CD4-positive, alpha-beta T cell treated with Interleukin-6 for 4 hours (primary cell): ENCODE data around the gene HDAC10.

Source experiments
- DNase-seq: peaks from one replicate; pipeline ENCODE4 v3.0.0-alpha.2; 2020; ENCODE audit warnings: mixed read lengths

The HDAC10 gene, protein sequence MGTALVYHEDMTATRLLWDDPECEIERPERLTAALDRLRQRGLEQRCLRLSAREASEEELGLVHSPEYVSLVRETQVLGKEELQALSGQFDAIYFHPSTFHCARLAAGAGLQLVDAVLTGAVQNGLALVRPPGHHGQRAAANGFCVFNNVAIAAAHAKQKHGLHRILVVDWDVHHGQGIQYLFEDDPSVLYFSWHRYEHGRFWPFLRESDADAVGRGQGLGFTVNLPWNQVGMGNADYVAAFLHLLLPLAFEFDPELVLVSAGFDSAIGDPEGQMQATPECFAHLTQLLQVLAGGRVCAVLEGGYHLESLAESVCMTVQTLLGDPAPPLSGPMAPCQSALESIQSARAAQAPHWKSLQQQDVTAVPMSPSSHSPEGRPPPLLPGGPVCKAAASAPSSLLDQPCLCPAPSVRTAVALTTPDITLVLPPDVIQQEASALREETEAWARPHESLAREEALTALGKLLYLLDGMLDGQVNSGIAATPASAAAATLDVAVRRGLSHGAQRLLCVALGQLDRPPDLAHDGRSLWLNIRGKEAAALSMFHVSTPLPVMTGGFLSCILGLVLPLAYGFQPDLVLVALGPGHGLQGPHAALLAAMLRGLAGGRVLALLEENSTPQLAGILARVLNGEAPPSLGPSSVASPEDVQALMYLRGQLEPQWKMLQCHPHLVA

DNA sequence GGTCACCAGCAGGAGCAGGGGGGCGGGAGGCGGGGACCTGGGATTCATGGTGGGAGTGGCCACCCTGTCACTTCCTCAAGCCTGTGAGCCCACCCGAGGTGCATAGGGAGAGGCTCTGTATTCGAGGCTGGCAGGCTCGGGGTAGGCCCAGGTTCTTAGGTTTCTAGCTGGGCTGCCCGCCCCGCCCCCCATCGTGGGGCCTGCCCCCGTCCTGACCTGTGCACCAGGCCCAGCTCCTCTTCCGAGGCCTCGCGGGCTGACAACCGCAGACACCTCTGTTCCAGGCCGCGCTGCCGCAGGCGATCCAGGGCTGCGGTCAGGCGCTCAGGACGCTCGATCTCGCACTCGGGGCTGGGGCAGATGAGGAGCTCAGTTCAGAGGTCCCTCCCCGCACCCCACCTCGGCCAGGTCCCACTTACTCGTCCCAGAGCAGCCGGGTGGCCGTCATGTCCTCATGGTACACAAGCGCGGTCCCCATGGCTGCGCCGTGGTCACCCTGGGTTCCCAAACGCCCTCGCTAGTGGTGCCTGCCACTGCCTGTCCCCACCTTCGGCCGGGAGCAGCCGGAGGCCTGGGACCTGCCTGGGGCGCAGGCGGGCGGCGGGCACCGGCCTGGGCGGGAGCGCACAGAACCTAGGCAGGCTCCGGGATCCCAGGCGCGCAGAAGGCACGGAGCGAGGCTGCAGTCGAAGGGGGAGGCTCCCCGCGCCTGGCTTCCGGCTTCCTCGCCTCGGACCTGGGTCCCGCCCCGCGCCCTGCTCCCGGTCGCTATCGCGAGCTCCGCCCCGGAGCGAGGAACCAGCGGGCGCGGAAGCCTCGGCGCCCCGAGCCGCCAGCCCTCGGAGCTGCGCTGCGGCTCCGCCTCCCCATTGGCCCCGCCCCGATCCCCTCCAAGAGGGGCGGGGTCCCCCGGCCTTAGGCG, at the start of gene HDAC10:
TSS of gene HDAC10 (minus strand) at position 711 of the 922 bp plus-strand sequence. CDS start at position 478, 233 bp downstream.
- DNase-seq, result peak; percentile 90

DNA sequence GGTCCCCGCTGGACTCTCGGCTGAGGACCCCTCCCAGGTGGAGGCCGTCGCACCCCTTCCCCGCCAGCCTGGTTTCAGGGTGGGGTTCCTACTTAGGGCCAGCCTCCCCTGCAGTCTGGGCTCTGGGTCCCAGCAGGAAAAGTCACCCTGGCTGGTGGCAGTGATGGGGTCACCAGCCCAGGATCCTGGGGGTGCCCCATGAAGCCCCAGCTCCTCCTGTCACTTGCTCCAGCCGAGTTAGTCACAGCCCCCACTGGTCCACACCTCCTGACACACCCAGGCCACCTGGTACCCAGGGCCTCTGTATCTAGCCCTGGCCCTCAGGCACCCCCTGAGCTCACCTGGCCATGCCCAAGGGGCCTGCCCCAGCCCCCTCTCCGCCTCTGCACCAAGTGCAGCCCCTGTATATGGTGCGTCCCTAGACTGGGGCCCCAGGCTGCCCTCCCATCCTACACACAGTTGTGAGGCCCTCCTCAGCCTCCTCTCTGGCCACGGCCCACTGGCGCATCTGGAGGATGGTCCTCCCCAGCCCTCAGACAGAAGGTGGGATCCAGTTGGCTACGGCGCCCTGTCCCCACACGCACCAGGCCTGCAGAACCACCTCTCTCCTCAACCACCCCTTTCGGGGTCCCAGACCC, 49.7 kb upstream of the HDAC10 start:
- DNase-seq, result no peak

DNA sequence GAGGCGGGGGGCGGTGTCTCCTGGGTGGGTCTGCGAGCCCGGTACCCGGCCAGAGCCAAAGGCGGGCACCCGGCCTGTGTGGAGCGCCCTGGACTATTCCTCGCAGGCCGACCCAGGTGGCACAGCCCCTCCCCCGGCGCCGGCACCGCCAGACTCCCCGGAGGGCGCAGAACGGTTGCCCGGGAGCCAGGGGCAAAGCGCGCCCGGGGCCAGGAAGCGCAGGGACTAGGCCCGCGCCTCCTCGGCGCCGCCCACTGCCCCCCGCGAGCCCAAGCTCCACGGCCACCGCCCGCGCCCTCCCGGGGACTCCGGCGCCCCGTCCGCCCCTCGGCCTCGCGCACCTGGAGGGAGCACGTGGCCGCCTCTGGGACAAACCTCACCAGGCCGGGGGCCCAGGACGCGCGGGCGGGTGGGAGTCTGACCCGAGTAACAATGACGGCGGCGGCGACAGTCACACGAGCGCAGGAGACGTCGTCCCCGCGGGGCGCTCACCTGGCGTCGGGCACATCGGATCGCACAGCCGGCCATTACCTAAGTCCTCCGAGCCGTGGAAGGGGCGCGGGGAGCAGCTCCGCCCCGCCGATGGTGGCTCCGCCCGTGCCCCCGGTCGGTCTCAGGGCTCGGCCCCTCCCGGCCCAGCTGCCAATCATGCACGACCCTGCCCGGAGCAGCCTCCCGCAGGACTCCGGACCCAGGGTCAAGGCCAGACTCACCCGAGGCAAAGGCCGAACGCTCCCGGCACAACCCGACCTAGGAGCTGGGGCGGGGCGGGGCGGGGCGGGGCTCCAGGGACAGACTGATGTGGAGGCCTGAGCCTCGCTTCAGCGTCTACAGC, 48.9 kb upstream of the HDAC10 start:
- no peak for DNase-seq

DNA sequence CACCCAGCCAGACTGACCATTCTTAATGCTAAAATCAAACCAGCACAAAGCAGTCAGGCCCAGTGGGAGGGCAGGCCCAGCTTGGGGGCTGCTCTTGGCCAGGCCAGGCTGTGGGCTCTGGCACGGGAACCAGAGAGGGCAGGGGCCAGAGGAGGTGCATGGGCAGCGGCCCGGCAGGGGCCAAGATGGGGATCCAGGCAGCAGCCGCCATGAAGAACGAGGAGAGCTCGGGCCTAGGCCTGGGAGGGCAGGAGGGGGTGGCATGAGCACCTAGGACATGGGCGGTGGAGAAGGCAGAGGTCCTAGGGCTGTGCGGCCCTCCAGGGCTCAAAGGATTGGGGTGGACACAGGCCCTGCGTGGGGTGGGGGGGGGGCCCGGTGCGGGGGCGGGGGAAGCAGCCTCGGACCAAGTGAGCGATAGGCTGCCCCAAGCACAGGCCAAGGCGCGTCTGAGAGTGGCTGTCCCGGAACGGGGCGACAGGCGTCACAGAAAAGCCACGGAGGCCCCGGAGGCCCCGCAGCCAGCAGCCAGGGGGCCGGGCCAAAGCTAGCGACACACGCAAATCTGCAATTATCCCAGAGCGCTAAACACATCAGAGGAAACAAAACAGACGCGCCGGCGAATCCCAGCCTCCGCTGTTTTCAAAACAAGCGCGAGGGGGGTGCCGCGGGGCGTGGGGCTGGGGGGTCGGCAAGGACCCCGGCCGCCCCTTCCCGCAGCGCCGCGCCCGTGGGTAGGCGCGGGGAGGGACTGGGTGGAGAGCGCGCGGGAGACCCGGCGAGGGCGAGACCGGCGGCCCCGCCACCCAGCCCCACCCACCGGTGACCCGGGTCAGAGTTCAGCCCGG, 48.1 kb upstream of the HDAC10 start:
- DNase-seq, result no peak

DNA sequence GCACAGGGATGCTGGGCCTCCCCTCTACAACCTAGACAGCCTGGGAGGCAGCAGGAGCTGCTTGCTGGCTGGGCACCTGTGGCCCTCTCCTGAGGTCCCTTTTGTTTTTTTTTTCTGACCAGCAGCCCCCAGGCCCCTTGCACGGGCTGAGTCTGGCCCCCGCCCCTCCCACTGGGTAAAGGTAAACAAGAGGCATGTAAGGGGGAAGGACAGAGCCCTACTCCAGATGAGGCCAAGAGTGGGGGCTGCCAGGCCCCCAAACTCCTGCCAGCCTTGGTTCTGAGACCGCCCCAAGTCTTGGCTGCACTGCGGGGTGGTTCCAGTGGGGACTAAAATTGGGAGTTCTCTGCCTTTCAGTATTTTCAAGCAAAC, 47.2 kb upstream of the HDAC10 start:
- DNase-seq, result no peak

DNA sequence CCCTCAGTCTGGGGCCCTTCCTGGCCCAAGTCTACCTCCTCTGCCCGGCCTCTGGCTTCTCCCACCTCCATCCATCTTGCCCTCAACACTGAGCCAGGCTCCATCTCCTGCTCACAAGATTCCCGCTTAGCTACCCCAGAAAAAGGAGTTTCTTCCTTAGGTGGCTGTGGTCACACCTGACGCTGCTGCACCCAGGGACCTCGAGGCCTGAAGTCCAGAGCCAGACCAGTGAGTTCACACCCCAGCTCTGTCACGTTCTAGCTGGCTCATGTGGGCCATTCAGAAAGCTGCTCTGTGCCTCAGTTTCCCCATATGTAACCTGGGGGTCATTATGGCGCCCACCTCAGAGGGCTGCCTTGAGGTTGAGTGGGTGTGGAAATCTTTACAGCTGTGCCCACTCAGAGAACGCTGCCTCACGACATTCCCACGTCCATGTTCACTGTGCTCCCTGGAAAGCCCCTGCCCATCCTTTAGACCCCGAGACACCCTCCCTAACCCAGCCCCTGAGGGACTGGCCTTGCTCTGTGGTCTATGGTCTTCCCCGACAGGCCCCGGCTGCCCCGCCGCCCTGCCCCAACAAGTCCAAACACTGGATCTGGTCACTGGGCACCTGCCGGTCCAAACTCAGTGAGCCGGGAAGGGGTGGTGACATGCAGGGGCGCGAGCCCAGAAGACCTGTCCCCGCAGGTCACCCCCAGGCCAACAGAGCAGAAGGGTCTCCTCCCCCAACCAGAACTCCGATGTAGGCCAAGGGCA, 46.6 kb upstream of the HDAC10 start:
- no peak for DNase-seq

DNA sequence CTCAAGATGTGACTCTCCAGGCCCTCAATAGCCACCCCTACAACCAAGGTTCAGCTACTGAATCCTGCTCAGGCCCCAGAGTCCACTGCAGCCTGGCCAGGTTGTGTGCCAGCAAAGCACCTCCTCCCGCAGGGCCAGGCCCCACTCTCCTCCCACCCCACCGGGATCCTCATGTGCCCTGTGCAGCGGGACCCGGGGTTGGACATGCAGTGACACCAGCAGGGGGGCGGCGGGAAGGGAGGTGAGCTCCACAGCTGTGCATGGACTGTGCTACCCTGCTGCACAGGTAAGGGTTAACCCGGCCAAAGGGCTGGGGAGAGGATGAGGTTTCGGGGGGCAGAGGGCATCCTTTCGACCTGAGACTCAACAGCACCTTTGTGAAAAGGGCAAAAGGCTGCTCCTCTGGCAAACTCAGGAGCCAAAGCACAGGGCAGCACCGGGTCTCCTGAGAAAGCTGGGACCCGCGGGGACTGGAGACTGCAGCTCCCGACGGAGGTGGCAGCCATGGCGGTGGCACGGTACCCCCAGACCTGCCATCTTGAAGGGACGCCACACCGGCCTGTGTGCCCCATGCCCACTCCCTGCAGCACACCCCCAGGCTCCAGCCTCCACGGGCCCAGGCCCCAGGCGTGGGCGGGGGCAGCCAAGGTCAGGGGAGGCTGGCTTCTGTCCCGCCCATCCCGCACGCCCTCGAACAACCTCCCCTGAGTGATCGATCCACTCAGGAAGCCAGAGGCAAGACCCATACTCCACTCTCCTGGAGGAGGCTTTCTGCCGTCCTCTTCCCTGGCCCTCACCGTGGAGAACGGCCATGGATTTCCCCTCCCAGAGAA, 45.8 kb upstream of the HDAC10 start:
- DNase-seq, result no peak

DNA sequence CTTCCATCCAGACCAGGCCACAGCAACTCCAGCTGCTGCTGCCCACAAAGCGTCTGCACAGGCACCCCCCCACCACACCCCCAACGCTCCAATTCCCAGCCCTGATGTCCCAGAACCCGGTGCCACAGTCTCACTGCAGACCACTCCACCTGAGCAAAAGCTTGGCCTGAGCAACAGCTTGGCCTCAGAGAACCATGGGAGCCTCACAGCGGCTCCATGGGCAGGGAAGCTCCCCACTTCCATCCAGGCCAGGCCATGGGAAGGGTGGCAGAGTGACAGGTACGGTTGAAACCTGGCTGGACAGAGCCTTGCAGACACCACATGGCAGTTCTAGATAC, 43.2 kb upstream of the HDAC10 start:
- no peak for DNase-seq

DNA sequence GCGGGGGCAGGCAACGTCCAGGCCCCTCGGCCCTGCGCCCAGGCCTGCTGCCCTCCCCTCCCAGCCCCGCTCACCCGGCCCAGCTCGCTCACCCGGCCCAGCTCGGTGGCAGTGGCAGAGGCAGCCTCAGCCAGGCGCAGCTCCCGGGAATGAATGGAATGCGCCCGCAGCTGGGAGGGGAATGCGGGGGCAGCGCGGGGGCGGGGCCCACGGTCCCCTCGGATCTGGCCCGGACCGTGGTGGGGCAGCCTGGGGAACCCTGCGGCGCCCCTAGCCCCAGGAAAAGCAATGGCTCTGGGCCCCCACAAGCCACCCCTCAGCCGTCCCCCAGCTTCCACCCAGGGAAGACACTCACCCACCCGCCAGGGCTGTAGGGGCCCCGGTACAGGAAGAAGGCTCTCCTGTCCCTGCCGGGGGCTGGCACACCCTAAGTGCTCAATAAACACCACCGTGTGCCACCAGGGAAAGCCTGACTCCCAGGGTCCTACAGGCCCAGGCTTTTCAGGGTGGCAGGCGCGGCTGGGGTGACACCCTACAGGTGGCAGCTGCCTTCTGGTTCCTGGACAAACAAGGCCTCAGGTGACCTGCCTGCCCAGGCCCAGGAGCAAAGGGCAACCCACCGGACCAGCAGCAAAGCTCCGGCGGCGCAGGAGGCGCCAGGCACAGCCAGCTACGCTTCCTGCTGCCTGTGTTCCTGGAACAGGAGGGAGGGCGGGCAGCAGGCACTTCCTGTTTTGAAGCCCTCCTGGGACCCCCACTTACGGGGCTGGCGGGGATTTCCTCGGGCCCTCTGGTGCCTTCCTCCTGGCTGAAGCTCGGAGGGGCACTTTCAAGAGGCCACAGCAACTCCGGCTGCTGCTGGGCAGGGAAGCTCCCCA, 42.6 kb upstream of the HDAC10 start:
- no peak for DNase-seq

DNA sequence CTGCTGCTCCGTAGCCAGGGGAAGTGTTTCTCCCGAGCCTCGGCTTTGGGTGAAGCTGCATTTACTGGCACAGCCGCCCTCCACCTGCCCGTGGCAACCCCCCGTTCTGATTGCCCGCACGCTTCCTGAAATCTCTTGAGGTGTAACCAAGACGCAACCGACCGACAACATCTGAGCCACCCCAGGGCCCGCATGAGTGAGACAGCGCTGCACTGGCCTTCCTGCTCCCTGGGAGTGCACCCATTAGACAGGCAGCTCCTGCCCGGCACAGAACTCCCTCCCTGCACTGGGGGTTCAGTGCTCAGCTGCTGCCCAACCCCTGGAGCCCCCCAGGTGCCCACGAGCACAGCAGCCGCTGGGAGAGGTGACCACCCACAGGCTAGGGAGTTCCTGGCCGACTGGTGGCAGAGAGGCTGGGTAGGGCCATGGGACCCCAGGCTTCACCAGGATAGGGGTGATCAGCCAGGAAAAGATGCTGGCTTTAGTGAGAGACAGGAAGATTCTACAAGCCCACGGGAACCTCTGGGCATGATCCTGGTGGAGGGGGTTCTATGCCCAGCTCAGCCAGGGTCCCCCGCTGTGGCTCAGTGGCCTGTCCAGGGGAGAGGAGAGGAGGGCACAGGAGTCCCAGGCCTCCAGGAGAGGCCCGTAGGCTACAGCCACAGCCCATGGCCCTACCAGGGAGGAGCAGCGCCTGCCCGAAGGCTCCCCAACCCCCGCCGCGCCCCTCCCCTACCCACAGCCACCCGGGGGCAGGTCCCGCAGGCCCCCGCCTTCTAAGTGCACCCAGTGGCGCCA, 41.8 kb upstream of the HDAC10 start:
- no peak for DNase-seq

DNA sequence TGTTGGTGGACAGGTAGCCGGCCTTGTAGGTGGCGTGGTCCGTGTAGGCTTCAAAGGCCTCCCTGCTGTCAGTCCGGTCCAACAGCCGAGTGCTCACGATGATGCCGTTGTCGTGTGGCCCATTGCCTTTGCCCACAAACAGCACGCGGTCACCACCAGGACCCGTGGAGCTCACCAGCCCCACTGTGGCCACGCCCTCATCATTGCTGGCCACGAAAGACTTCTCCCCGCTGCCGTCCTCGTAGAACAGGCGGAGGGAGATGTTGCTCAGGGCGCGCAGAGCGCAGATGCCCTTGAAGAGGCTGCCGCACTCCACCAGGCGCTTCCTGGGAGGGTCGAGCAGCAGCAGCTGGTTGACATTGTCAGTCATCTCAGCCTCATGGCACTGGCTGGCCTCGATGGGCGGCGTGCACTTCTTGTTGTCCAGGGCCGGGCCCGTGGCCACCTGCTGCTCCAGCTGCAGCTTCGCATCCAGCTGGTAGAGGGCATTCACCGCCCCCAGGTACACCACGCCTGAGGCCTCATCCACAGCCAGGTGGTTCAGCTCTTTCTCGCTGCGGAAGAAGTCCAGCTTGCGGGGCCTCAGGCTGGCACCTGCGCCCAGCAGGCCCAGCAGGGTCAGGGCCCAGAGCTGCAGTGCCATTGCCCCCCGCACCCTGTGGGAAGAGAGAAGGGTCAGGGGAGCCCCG, 39.0 kb upstream of the HDAC10 start:
- no peak for DNase-seq

DNA sequence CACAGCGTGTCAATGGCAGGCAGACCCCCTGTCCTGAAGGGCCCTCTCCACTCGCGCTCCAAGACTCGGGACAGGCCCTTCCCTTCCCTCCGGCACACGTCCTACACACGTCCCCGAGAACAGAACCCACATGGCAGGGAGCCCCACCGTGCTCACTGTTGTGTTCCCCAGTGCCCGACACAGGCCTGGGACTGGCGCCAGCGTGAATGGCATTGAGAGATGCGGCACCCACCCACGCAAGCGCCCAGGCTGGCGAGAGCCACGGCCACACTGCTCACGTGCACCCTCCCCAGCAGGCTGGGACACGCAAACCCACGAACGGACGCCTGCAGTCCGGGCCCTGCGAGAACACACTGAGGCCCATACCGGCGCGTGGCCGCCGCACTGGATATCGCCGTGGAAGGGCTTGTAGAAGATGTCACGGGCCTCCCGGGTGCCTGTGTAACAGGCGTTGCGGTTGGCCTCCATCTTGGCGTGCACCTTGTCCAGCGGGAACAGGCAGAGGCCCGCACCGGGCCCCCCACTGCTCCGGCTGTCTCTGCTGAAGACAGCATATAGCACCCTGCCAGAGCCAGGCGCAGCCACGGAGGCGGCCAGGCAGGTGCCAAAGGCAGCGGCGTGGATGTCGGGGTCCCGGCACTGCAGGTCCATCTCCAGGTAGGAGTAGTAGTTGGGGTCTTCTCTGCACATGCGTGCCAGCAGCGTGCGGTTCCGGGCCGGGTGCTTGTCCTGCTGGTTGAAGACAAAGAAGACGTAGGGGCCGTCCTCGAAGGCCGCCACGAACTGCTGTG, 38.3 kb upstream of the HDAC10 start:
- no peak for DNase-seq

DNA sequence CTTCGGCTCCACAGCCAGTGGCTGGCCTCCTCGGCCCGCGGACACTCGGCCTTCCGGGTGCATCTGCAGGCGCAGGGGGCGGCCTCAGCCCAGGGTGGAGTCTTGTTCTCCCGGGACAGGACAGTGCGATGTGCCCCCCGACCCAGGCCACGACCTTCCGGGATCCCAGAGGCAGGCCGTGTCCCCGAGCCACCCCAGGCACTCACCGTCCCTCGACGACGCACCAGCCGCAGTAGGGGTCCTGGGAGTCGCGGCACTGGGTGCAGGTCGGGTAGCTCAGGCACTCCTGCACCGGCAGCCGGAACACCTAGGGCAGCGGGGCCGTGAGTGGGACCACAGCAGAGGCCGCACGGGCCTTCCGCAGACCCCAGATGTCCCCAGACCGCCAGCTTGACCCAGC, 36.7 kb upstream of the HDAC10 start:
- DNase-seq, result no peak

DNA sequence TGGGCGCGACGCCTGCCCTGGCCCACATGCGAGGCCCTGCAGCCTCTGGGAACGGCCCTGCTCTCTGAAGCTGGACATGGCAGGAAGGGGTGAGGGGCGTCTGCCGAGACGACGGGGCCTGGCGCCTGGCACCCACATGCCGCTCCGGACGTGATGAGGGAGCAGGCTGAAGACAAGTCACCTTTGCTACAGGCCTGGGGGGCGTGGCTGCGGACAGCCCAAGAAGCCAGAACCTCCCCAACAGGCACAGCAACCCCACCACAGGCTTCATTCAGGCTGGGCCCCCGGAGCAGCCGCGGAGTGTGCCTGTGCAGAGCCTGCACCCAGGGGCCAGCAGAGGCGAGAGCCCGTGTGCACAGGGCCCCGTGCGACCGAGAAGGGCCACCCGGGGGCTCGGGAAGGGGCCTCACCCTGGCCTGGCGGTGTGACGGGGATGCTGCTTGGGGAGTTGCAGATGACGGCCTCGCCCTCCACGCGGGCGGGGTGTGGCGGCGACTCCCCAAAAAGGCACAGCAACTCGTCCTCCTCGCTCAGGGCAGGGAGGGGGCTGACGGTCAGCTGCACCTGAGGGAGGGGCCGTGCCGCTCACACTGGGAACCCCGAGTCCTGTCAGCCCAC, 35.7 kb upstream of the HDAC10 start:
- DNase-seq, result no peak

DNA sequence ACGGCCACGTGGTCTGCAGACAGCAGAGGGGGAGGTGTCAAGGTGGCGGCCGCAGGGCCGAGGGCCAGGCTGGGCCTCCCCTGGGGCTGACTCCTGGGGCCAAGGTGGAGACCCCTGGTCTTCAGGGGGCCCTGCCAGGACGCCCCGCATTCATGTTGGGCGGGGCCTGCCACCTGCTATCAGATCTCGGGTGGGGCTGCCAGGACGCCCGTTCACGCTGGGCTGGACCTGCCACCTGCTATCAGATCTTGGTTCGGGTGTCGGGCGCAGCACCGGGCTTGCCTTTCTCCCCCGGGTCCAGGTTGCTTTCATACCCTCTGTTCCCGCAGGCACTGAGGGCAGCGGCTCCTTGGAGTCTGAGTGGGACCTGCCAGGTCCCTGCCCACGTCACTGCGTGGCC, 35.2 kb upstream of the HDAC10 start:
- DNase-seq, result no peak
